Measurements from ENCODE around the gene IGFBP1.

Gene IGFBP1

GRCh38 chr7:45893996-45894664, 5.8 kb downstream of the IGFBP1 start:
- Histone ChIP-seq H3K4me3 (ENCODE audit: low read depth, low read length) (no peak overlapping the region), H3K4me1 (ENCODE audit: control insufficient read depth, insufficient read depth, low read length) (no peaks in the 10 kb centered on the region), H3K27ac (ENCODE audit: extremely low read depth, low read depth, low read length) (no peak overlapping the region), H3K9me3 (ENCODE audit: control insufficient read depth, insufficient read depth, low read depth, low read length) (no peaks in the 10 kb centered on the region), H3K36me3 (ENCODE audit: control insufficient read depth in 2 of 2, insufficient read depth in 1 of 2, low read length in 2 of 2) (no peaks in the 10 kb centered on the region)
- ChIA-PET CTCF (interaction anchor here (2.2 to 2.7 kb wide), 2 partner anchors 25 to 27 kb away, joined by 6 to 14 read pairs; partner anchors contain the start of gene IGFBP3), POLR2A (no interaction called here)
- TF ChIP-seq REPIN1 (tag by site-specific recombination; IDR thresholded peaks at IDR 0.05; ENCODE audit: low read depth) (no peak), ZNF302 (tag by site-specific recombination; IDR thresholded peaks at IDR 0.05; ENCODE audit: low read depth) (no peak), ZNF600 (tag by site-specific recombination; IDR thresholded peaks at IDR 0.05) (no peak), ZNF221 (tag by site-specific recombination; IDR thresholded peaks at IDR 0.05; ENCODE audit: borderline replicate concordance) (no peak), ZBTB7A (tag by site-specific recombination; IDR thresholded peaks at IDR 0.05; ENCODE audit: low read depth) (no peak), ZNF488 (tag by site-specific recombination; IDR thresholded peaks at IDR 0.05) (no peak), REST (tag by site-specific recombination; IDR thresholded peaks at IDR 0.05) (no peak), ZNF571 (tag by site-specific recombination; IDR thresholded peaks at IDR 0.05) (no peak), ZNF311 (tag by site-specific recombination; IDR thresholded peaks at IDR 0.05; ENCODE audit: borderline replicate concordance) (no peak), ZBTB21 (tag by site-specific recombination; IDR thresholded peaks at IDR 0.05) (no peak), KLF9 (tag by site-specific recombination; IDR thresholded peaks at IDR 0.05; ENCODE audit: low read depth) (no peak), SP2 (tag by site-specific recombination; IDR thresholded peaks at IDR 0.05) (no peak), ZNF623 (tag by site-specific recombination; IDR thresholded peaks at IDR 0.05) (no peak), ZNF416 (tag by site-specific recombination; IDR thresholded peaks at IDR 0.05) (no peak), ZNF544 (tag by site-specific recombination; IDR thresholded peaks at IDR 0.05) (no peak), ZNF707 (tag by site-specific recombination; IDR thresholded peaks at IDR 0.05) (no peak), KLF1 (tag by site-specific recombination; IDR thresholded peaks at IDR 0.05) (no peak), ZNF324 (tag by site-specific recombination; IDR thresholded peaks at IDR 0.05) (no peak)
- TF ChIP-seq, protein P1, sequence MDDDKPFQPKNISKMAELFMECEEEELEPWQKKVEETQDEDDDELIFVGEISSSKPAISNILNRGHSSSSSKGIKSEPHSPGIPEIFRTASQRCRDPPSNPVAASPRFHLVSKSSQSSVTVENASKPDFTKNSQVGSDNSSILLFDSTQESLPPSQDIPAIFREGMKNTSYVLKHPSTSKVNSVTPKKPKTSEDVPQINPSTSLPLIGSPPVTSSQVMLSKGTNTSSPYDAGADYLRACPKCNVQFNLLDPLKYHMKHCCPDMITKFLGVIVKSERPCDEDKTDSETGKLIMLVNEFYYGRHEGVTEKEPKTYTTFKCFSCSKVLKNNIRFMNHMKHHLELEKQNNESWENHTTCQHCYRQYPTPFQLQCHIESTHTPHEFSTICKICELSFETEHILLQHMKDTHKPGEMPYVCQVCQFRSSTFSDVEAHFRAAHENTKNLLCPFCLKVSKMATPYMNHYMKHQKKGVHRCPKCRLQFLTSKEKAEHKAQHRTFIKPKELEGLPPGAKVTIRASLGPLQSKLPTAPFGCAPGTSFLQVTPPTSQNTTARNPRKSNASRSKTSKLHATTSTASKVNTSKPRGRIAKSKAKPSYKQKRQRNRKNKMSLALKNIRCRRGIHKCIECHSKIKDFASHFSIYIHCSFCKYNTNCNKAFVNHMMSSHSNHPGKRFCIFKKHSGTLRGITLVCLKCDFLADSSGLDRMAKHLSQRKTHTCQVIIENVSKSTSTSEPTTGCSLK (tag by site-specific recombination; IDR thresholded peaks at IDR 0.05), result no peak
- TF ChIP-seq, protein P2, sequence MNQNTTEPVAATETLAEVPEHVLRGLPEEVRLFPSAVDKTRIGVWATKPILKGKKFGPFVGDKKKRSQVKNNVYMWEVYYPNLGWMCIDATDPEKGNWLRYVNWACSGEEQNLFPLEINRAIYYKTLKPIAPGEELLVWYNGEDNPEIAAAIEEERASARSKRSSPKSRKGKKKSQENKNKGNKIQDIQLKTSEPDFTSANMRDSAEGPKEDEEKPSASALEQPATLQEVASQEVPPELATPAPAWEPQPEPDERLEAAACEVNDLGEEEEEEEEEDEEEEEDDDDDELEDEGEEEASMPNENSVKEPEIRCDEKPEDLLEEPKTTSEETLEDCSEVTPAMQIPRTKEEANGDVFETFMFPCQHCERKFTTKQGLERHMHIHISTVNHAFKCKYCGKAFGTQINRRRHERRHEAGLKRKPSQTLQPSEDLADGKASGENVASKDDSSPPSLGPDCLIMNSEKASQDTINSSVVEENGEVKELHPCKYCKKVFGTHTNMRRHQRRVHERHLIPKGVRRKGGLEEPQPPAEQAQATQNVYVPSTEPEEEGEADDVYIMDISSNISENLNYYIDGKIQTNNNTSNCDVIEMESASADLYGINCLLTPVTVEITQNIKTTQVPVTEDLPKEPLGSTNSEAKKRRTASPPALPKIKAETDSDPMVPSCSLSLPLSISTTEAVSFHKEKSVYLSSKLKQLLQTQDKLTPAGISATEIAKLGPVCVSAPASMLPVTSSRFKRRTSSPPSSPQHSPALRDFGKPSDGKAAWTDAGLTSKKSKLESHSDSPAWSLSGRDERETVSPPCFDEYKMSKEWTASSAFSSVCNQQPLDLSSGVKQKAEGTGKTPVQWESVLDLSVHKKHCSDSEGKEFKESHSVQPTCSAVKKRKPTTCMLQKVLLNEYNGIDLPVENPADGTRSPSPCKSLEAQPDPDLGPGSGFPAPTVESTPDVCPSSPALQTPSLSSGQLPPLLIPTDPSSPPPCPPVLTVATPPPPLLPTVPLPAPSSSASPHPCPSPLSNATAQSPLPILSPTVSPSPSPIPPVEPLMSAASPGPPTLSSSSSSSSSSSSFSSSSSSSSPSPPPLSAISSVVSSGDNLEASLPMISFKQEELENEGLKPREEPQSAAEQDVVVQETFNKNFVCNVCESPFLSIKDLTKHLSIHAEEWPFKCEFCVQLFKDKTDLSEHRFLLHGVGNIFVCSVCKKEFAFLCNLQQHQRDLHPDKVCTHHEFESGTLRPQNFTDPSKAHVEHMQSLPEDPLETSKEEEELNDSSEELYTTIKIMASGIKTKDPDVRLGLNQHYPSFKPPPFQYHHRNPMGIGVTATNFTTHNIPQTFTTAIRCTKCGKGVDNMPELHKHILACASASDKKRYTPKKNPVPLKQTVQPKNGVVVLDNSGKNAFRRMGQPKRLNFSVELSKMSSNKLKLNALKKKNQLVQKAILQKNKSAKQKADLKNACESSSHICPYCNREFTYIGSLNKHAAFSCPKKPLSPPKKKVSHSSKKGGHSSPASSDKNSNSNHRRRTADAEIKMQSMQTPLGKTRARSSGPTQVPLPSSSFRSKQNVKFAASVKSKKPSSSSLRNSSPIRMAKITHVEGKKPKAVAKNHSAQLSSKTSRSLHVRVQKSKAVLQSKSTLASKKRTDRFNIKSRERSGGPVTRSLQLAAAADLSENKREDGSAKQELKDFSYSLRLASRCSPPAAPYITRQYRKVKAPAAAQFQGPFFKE (tag by site-specific recombination; IDR thresholded peaks at IDR 0.05; ENCODE audit: borderline replicate concordance), result no peak

Measured in HEK293 (cell line).